GM12875 (cell line): ENCODE data around the gene SENP1.

ENCODE experiments used
- H3K4me3 ChIP-seq: one replicate; pipeline ENCODE4 v1.5.1; 2011; ENCODE audit warnings: low read depth, low read length, control low read depth
- CTCF ChIP-seq: IDR thresholded peaks from 2 replicates; pipeline ENCODE4 v1.5.1; 2011; ENCODE audit warnings: low read depth, mild to moderate bottlenecking, control low read depth, inconsistent platforms, low read length, moderate library complexity, borderline replicate concordance; ENCODE audit not compliant: insufficient read depth

Gene SENP1

GRCh38 chr12:48123169-48123568 lies 17.3 kb upstream of the SENP1 start:
- H3K4me3 ChIP-seq: no peak overlapping the region
- TF ChIP-seq CTCF: no peak

GRCh38 chr12:48122065-48122834 lies 16.4 kb upstream of the SENP1 start:
- no peak overlapping the region for H3K4me3 ChIP-seq
- no peak for TF ChIP-seq CTCF

- H3K4me3 ChIP-seq: no peak overlapping the region
- no peak for TF ChIP-seq CTCF
Observed at GRCh38 chr12:48121522-48121921, 15.6 kb upstream of the SENP1 start.

GRCh38 chr12:48119834-48120195 lies 13.9 kb upstream of the SENP1 start:
- H3K4me3 ChIP-seq: peak overlapping the region; percentile 96

GRCh38 chr12:48119078-48119833 lies 13.4 kb upstream of the SENP1 start, which contains the start of gene PFKM:
Gene PFKM, plus strand, starts transcription at chr12:48119364. Its CDS starts 3,411 bp downstream, at chr12:48122775.
- peak within 1 kb of the TSS; percentile 96 for H3K4me3 ChIP-seq
- no peak for TF ChIP-seq CTCF

More at GRCh38 chr12:48119834-48120195, 13.9 kb upstream of the SENP1 start:
- TF ChIP-seq CTCF: no peak

- H3K4me3 ChIP-seq: no peak overlapping the region
- no peak for TF ChIP-seq CTCF
Observed at GRCh38 chr12:48118284-48118871, 12.5 kb upstream of the SENP1 start.
